ENCODE results near the gene SPC24. TPM values are rescaled to one million over a fixed set of nuclear protein-coding genes. Genes with fewer than 3 reads are reported as not detected.
A peak's percentile ranks its signal among the peaks of the same experiment; 100 is the strongest.

The SPC24 gene
- total and polyA plus RNA-seq, 2 donors (not counting 3 experiments of a cell fraction or from before 2014, with no cell fraction given), result 19.8 to 70.0 TPM

DNA sequence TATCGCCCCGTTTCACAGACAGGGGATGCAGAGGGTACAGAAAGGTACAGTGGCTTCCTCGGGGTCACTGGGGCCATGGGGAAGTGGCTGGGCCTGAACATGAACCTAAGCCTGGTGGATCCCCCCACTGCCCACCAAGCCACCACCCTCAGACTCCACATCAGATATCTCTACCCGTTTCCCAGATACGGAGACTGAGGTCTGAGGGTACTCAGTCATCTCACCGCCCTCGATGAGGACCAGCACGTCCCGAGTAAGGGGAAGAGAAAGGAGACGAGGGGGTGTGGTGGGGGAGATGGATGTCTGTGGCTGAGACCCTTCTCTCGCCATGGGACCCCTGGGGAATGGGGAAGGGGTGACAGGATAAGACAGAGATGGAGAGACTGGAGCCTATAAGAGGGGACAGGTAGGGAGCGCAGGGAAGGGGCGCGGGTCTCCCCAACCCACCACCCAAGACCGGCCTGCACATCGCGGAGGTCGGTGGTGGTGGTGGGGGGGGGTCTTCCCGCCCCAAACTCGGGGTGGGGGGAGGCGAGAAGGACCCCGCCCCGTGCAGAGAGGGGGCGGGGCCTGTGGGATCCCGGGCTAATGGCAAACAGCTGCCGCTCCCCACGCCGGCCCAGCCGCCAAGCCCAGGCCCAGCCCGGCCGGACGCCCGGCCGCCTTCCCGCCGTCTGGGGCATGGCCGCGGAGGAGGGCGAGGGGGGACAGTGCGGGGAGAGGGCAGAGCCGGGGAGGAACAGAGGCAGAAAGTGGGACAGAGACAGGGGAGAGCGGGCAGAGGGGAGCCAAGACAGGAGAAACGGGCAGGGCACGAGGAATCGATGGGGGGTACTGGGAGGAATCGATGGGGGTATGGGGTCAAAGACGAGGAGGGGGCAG lies 41.1 kb upstream of the SPC24 start:
- BruUV-seq (replicated peaks), result TSS peak; percentile 32
- Histone ChIP-seq H3K27ac (ENCODE audit: insufficient read depth, low read depth, low read length) (peak overlapping the region; percentile 71), H3K79me2 (ENCODE audit: control insufficient read depth, insufficient read depth, low read length) (peaks cover 33% of the 10 kb centered on the region), H3K36me3 (ENCODE audit: control insufficient read depth in 2 of 2, extremely low read depth in 1 of 2, insufficient read depth in 2 of 2, low read length in 2 of 2) (peaks cover 10 to 30% of the 10 kb centered on the region in 2 experiments), H3K9me1 (replicated peaks; ENCODE audit: control insufficient read depth, extremely low read depth, insufficient read depth, low read length) (no peaks in the 10 kb centered on the region), H2AFZ (ENCODE audit: low read depth, low read length) (peak overlapping the region; percentile 34), H3K4me2 (ENCODE audit: insufficient read depth, low read length) (peak overlapping the region; percentile 59), H3K27me3 (ENCODE audit: control insufficient read depth in 2 of 2, insufficient read depth in 2 of 2, low read length in 2 of 2) (no peaks in the 10 kb centered on the region), H4K20me1 (replicated peaks; ENCODE audit: control insufficient read depth, extremely low read depth, insufficient read depth, low read length) (no peaks in the 10 kb centered on the region), H3K4me1 (ENCODE audit: control insufficient read depth, extremely low read depth, insufficient read depth, low read length) (peaks cover 19% of the 10 kb centered on the region), H3K4me3 (replicated peaks in 1 of 3; ENCODE audit: insufficient read depth in 1 of 3, low read depth in 1 of 3, low read length in 3 of 3) (peak overlapping the region; percentile 52 to 87 (median 69)), H3K9me3 (replicated peaks; ENCODE audit: control insufficient read depth, insufficient read depth, low read length) (no peaks in the 10 kb centered on the region), H3K9ac (replicated peaks; ENCODE audit: extremely low read depth, insufficient read depth, low read length) (peak overlapping the region; percentile 81)
- dilution Hi-C loops (cut with MboI; ENCODE audit: extremely low pct_ligation_motif_present, low sequenced_read_pairs) (no loop called here), intact Hi-C loops (cut with micrococcal nuclease) (loop anchor here (1.0 to 2.0 kb wide), 3 partner anchors 18 to 54 kb away; no protein-coding TSS in a partner anchor)
- DNase-seq (ENCODE audit: low read depth, low spot score), result peak; percentile 46
- POLR2A ChIA-PET, result no interaction called here
- peak; percentile 43 for FAIRE-seq
- CTCF ChIA-PET, result interaction anchor here (1.9 to 2.0 kb wide), 2 partner anchors 58 to 70 kb away, joined by 6 to 10 read pairs; no protein-coding TSS in a partner anchor
- TF ChIP-seq, protein P1, sequence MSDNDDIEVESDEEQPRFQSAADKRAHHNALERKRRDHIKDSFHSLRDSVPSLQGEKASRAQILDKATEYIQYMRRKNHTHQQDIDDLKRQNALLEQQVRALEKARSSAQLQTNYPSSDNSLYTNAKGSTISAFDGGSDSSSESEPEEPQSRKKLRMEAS (IDR thresholded peaks at IDR 0.05; ENCODE audit: insufficient read depth, insufficient read length), result no peak
- TF ChIP-seq POLR2AphosphoS5 (IDR thresholded peaks at IDR 0.05; ENCODE audit: insufficient read depth, low read depth, low read length) (no peak), FOS (IDR thresholded peaks at IDR 0.05; ENCODE audit: borderline replicate concordance, insufficient read depth, low read length) (no peak), EZH2 (IDR thresholded peaks at IDR 0.05; ENCODE audit: borderline replicate concordance, low read depth, low read length, severe bottlenecking) (no peak), JUN (IDR thresholded peaks at IDR 0.05; ENCODE audit: borderline replicate concordance, insufficient read depth, insufficient read length, low read depth) (no peak), MYC (IDR thresholded peaks at IDR 0.05; ENCODE audit: low read depth, low read length) (no peak), GATA2 (IDR thresholded peaks at IDR 0.05; ENCODE audit: insufficient read depth, insufficient read length, low read depth, low read length) (no peak), POLR2A (IDR thresholded peaks at IDR 0.05; ENCODE audit: low read depth, low read length) (no peak)
- TF ChIP-seq, protein P2, sequence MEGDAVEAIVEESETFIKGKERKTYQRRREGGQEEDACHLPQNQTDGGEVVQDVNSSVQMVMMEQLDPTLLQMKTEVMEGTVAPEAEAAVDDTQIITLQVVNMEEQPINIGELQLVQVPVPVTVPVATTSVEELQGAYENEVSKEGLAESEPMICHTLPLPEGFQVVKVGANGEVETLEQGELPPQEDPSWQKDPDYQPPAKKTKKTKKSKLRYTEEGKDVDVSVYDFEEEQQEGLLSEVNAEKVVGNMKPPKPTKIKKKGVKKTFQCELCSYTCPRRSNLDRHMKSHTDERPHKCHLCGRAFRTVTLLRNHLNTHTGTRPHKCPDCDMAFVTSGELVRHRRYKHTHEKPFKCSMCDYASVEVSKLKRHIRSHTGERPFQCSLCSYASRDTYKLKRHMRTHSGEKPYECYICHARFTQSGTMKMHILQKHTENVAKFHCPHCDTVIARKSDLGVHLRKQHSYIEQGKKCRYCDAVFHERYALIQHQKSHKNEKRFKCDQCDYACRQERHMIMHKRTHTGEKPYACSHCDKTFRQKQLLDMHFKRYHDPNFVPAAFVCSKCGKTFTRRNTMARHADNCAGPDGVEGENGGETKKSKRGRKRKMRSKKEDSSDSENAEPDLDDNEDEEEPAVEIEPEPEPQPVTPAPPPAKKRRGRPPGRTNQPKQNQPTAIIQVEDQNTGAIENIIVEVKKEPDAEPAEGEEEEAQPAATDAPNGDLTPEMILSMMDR (IDR thresholded peaks at IDR 0.05; ENCODE audit: extremely low read depth in 1 of 2, insufficient read depth in 1 of 2, low read depth in 1 of 2, low read length in 2 of 2), result no peak

Measured in endothelial cell of umbilical vein (primary cell).